HG03432 (cell line): ENCODE measurements around the gene SYAP1.
"Not testable (repeated sequence)": the region's sequence is repeated elsewhere in the genome, so short reads cannot be mapped to it uniquely, and the experiment has no call there.

Experiments used
- ATAC-seq: cut with Tn5 transposase; IDR thresholded peaks from one replicate; pipeline ENCODE4 v1.9.1; 2021; ENCODE audit warnings: mild to moderate bottlenecking, moderate library complexity; ENCODE audit not compliant: unreplicated experiment

The SYAP1 gene

GRCh38 chrX:16778545-16778944 is 59.1 kb downstream of the SYAP1 start:
- no peak for ATAC-seq

GRCh38 chrX:16778993-16779392 is 59.6 kb downstream of the SYAP1 start:
- ATAC-seq, result no peak

GRCh38 chrX:16779815-16780214 is 60.4 kb downstream of the SYAP1 start:
- ATAC-seq, result not testable (repeated sequence)

- ATAC-seq, result no peak
These were observed 64.0 kb downstream of the SYAP1 start for GRCh38 chrX:16783452-16783851.

GRCh38 chrX:16784440-16784839 is 65.0 kb downstream of the SYAP1 start:
- ATAC-seq, result not testable (repeated sequence)

GRCh38 chrX:16785247-16786138 is 66.1 kb downstream of the SYAP1 start:
- no peak for ATAC-seq

GRCh38 chrX:16786139-16786790 is 66.9 kb downstream of the SYAP1 start, which contains the start of gene TXLNG:
TSS of gene TXLNG (plus strand) at chrX:16786466. CDS start at chrX:16786488, 22 bp downstream.
- peak; percentile 99 for ATAC-seq

- ATAC-seq, result peak; percentile 24
These were observed 67.7 kb downstream of the SYAP1 start for GRCh38 chrX:16786791-16787735.

- no peak for ATAC-seq
These were observed 69.1 kb downstream of the SYAP1 start for GRCh38 chrX:16788477-16788876.

- ATAC-seq, result no peak
These were observed 76.9 kb downstream of the SYAP1 start for GRCh38 chrX:16796298-16796697.

- ATAC-seq, result no peak
These were observed 77.9 kb downstream of the SYAP1 start for GRCh38 chrX:16797358-16797757.

GRCh38 chrX:16797841-16798240 is 78.4 kb downstream of the SYAP1 start:
- ATAC-seq, result no peak

- ATAC-seq, result peak; percentile 75
These were observed 85.6 kb downstream of the SYAP1 start for GRCh38 chrX:16804923-16805464.

GRCh38 chrX:16807548-16807947 is 88.1 kb downstream of the SYAP1 start:
- ATAC-seq, result no peak

- ATAC-seq, result no peak
These were observed 88.6 kb downstream of the SYAP1 start for GRCh38 chrX:16807976-16808542.

- ATAC-seq, result no peak
These were observed 95.2 kb downstream of the SYAP1 start for GRCh38 chrX:16814597-16814996.
